ENCODE measurements around the gene CYP3A5. TPM values are rescaled to one million over a fixed set of nuclear protein-coding genes. Genes with fewer than 3 reads are reported as not detected.

CYP3A5 gene
- total and polyA plus RNA-seq, 9 of the 15 experiments (the other 6 are each of a cell fraction or from before 2014, with no cell fraction given), result 0.73 to 2.8 (median 1.5) TPM

GRCh38 chr7:99617192-99617781 lies 62.5 kb downstream of the CYP3A5 start (continued):
- no peak for TF ChIP-seq ZC3H4 (CRISPR knock-in tag; IDR thresholded peaks at IDR 0.05; ENCODE audit: borderline replicate concordance)
- no peak for TF ChIP-seq ESRRA (IDR thresholded peaks at IDR 0.05; ENCODE audit: borderline replicate concordance, low read depth)
- TF ChIP-seq POLR2B (IDR thresholded peaks at IDR 0.05; ENCODE audit: low read depth, partially characterized antibody), result no peak
- no peak for TF ChIP-seq TSHZ1 (CRISPR knock-in tag; IDR thresholded peaks at IDR 0.05)
- TF ChIP-seq ATF6 (CRISPR knock-in tag; IDR thresholded peaks at IDR 0.05), result no peak
- TF ChIP-seq ZNF584 (CRISPR knock-in tag; IDR thresholded peaks at IDR 0.05; ENCODE audit: low read depth), result no peak
- TF ChIP-seq HEY1 (CRISPR knock-in tag; IDR thresholded peaks at IDR 0.05; ENCODE audit: borderline replicate concordance), result no peak
- peak; percentile 4; the same call in 1 of the 2 replicates for TF ChIP-seq LCOR (CRISPR knock-in tag; IDR thresholded peaks at IDR 0.05)
- TF ChIP-seq SMC3 (conservative IDR thresholded peaks at IDR 0.05; ENCODE audit: insufficient read depth, low read depth, low read length), result no peak
- TF ChIP-seq CHD2 (IDR thresholded peaks at IDR 0.05; ENCODE audit: low read depth, low read length), result no peak
- TF ChIP-seq IRF1 (CRISPR knock-in tag; IDR thresholded peaks at IDR 0.05; ENCODE audit: borderline replicate concordance), result 0 out of 2 replicates have a peak, but pooled peaks have one; percentile 44
- TF ChIP-seq CXXC5 (CRISPR knock-in tag; IDR thresholded peaks at IDR 0.05), result no peak
- TF ChIP-seq CHD1 (IDR thresholded peaks at IDR 0.05; ENCODE audit: low read length), result peak; percentile 67
- TF ChIP-seq SMAD2 (IDR thresholded peaks at IDR 0.05; ENCODE audit: low read depth, low read length), result no peak
- TF ChIP-seq POLR2AphosphoS2 (IDR thresholded peaks at IDR 0.05; ENCODE audit: low read length), result no peak
- 0 out of 2 replicates have a peak, but pooled peaks have one; percentile 9 for TF ChIP-seq HNRNPL (IDR thresholded peaks at IDR 0.05; ENCODE audit: low read depth, low read length)
- no peak for TF ChIP-seq NR2F6 (CRISPR knock-in tag; IDR thresholded peaks at IDR 0.05)
- no peak for TF ChIP-seq FOXJ2 (tag; IDR thresholded peaks at IDR 0.05)
- TF ChIP-seq TFAM (CRISPR knock-in tag; conservative IDR thresholded peaks at IDR 0.05), result no peak
- TF ChIP-seq MAX (CRISPR knock-in tag; IDR thresholded peaks at IDR 0.05), result no peak
- no peak; the same call in 1 of the 2 replicates for TF ChIP-seq LEF1 (IDR thresholded peaks at IDR 0.05)

Measured in K562 (cell line).